Testis (tissue), 2 donors: ENCODE results near the gene TFF3.

Experiments used
- CTCF ChIP-seq, 3 experiments: fragments of 450-650 bp in 2 of 3; fragments of 200-600 bp in 1 of 3; sonication (generic) in 1 of 3; IDR thresholded peaks; one replicate each; pipeline ENCODE4 v1.5.1; 2016 to 2019; ENCODE audit warnings: antibody characterized with exemption in 3 of 3, mild to moderate bottlenecking in 2 of 3, moderate library complexity in 1 of 3
- POLR2A ChIP-seq: fragments of 450-650 bp; IDR thresholded peaks from one replicate; pipeline ENCODE4 v1.6.1; 2017; ENCODE audit warnings: antibody characterized with exemption, mild to moderate bottlenecking, moderate library complexity

- TF ChIP-seq CTCF (IDR thresholded peaks at IDR 0.05), result no peak
- TF ChIP-seq POLR2A, result no peak
These were observed 21.4 kb downstream of the TFF3 start for GRCh38 chr21:42293649-42294272.
